ENCODE results near the gene TMEM74B.
"Not testable (repeated sequence)": the region's sequence is repeated elsewhere in the genome, so short reads cannot be mapped to it uniquely, and the experiment has no call there.

TMEM74B gene

DNA sequence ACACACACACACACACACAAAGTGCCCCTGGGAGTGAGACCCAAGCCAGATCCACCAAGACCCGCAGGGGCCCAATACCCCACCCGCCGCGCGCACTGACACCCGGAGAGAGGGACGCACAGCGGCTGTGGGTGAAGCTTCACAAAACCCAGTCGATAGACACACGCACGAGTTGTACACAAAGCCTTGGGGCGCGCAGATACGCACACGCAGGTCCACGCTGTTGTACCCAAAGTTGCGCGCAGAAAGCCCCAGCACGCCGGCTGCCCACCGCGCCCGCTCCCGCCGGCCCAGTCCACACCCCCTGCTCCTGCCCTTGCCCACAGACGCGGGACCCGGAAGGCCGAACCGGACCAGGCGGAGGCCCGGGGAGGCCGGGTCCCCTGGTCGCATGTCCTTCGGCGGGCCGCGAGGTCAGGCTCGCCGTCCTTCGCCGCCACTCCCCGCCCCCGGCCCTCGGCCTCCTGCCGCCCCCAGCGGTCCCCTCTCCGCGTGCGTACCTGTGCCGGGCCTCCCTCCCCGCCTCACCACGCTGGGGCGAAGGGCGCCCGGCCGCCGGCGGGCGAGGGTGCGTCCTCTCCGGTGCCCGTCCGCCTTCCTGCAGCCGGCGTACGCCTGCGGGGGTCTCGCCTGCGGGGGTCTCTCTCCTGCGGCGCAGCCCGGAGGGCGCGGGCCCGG is at the start of gene TMEM74B:
Gene TMEM74B, minus strand, starts transcription at position 344 of the 678 bp plus-strand sequence. CDS start 1,180 bp downstream, outside the sequence.
- no peak for DNase-seq (ENCODE audit: low read depth)

- DNase-seq (ENCODE audit: low read depth), result no peak
Measured at GRCh38 chr20:1232286-1233111, 47.7 kb upstream of the TMEM74B start.

GRCh38 chr20:1229541-1229940 is 44.8 kb upstream of the TMEM74B start:
- DNase-seq (ENCODE audit: low read depth), result no peak

- DNase-seq (ENCODE audit: low read depth), result peak; percentile 54
Measured at GRCh38 chr20:1225783-1226654, 41.2 kb upstream of the TMEM74B start, which contains the start of gene RAD21L1. Gene RAD21L1 (plus strand): TSS chr20:1226044. CDS start chr20:1228454, 2,410 bp downstream.

DNA sequence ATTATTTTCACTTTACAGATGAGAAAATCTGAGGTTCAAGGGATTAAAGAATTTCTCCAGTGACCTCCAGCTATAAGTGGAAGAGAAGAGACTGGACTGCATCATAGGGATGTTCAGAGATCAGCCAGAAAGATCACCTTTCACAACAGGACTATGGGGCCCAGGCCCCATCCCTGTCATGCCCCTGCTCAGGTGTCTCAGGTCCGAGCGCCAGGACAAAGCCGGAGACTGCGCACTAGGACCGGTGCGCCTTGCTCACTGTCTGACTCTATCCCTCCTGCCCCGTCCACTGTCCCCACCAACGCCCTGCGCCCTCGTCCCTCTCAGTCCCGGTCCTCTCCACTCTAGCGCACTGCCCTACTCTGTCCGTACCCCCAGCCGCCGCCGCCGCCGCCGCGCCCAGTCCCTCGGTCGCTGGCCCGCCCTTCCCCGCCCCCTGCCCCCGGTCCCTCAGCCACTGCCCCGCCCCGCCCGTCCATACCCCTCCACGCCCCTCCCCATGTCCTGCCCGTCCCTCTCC is 40.5 kb upstream of the TMEM74B start:
- DNase-seq (ENCODE audit: low read depth), result no peak

GRCh38 chr20:1224205-1224890 is 39.6 kb upstream of the TMEM74B start:
- no peak for DNase-seq (ENCODE audit: low read depth)

DNA sequence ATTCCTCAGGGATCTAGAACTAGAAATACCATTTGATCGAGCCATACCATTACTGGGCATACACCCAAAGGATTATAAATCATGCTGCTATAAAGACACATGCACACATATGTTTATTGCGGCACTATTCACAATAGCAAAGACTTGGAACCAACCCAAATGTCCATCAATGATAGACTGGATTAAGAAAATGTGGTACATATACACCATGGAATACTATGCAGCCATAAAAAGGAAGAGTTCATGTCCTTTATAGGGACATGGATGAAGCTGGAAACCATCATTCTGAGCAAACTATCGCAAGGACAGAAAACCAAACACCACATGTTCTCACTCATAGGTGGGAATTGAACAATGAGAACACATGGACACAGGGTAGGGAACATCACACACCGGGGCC is 38.0 kb upstream of the TMEM74B start:
- not testable (repeated sequence) for DNase-seq (ENCODE audit: low read depth)

DNA sequence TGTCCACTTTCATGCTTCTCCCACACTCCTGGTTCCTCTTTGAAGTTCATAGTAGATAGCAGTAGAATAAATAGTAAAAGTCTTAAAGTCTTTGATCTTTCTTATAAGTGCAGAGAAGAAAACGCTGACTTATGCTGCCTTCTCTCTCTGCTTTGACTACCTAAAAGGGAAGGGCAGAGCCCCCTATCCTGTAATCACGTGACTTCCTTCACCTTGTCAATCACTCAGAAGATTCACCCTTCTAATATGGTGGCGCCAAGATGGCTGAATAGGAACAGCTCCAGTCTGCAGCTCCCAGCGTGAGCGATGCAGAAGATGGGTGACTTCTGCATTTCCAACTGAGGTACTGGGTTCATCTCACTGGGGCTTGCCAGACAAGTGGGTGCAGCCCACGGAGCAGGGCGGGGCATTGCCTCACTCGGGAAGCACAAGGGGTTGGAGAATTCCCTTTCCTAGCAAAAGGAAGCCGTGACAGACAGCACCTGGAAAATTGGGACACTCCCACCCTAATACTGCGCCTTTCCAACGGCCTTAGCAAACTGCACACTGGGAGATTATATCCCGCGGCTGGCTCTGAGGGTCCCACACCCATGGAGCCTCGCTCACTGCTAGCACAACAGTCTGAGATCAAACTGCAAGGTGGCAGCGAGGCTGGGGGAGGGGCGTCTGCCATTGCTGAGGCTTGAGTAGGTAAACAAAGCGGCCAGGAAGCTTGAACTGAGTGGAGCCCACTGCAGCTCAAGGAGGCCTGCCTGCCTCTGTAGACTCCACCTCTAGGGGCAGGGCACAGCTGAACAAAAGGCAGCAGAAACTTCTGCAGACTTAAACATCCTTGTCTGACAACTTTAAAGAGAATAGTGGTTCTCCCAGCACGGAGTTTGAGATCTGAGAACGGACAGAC is 32.0 kb upstream of the TMEM74B start:
- not testable (repeated sequence) for DNase-seq (ENCODE audit: low read depth)

DNA sequence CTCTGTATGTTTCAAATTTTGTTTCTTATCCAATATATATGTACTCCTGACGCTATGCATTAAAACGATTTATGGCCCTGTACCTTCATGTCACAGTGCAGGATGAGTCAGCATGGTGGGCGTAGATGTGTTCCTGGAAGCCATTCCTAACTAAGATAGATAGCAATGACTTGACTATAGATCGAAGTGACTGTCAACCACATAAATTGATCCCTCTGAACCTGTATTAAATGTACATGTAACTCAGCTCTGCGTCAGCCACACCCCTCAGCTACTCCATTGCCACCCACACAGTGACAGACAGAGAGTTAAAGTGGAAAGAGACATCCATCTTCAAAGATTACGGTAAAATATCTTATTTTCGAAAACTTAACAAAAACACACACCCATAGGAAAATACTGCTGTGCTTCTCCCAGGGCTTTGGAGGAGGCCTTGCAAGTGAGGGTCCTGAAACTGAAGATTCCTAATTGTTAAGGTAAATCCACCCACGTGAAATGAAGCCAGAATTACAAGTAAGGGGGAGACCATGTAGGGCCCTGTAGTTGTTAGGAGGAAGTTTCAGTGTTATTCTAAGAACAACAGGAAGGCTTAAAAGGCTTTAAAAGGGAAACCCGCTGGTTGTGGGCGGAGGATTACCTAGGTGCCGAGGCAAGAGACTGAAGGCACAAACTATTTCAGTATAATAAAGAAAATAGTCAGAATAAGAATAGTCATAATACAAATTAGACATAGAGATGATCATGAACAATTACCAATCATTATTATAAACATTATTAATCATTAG is 30.8 kb upstream of the TMEM74B start:
- DNase-seq (ENCODE audit: low read depth), result no peak

- DNase-seq (ENCODE audit: low read depth), result peak; percentile 74
Measured at GRCh38 chr20:1214838-1215261, 30.1 kb upstream of the TMEM74B start.

- peak; percentile 71 for DNase-seq (ENCODE audit: low read depth)
Measured at GRCh38 chr20:1212607-1213396, 28.0 kb upstream of the TMEM74B start.

DNA sequence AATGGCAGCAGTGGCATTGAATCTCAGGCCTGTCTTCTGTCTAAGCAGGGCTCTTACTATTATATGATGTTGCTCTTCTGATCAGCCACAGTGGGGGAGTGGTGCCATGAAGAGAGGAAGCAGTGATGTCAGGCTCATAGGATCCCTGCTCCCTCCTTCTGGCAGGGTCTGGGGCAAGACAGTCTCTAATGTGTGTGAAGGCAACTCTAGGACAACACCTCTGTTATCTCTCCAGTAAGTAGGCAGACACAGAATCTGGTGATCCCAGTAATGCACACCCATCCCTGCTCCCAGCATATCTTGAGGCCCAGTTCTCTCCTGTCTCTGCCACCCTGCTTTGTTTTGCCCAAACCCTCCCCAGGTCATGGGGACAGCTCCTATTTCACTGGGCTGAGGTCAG is 27.2 kb upstream of the TMEM74B start:
- DNase-seq (ENCODE audit: low read depth), result no peak

DNA sequence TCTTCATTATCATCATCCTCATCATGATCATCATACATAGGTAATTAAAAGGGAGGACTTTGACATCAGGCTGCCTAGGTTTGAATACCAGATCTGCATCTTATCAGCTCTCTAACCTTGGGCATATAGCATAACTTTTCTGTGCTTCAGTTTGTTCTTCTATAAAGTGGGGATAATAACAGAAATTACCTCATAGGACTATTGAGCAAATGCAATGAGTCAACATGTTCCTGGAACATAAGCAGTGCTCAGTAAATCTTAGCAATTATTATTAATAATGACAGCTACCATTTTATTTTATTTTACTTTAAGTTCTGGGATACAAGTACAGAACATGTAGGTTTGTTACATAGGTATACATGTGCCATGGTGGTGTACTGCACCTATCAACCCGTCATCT is 25.7 kb upstream of the TMEM74B start:
- DNase-seq (ENCODE audit: low read depth), result peak; percentile 70

DNA sequence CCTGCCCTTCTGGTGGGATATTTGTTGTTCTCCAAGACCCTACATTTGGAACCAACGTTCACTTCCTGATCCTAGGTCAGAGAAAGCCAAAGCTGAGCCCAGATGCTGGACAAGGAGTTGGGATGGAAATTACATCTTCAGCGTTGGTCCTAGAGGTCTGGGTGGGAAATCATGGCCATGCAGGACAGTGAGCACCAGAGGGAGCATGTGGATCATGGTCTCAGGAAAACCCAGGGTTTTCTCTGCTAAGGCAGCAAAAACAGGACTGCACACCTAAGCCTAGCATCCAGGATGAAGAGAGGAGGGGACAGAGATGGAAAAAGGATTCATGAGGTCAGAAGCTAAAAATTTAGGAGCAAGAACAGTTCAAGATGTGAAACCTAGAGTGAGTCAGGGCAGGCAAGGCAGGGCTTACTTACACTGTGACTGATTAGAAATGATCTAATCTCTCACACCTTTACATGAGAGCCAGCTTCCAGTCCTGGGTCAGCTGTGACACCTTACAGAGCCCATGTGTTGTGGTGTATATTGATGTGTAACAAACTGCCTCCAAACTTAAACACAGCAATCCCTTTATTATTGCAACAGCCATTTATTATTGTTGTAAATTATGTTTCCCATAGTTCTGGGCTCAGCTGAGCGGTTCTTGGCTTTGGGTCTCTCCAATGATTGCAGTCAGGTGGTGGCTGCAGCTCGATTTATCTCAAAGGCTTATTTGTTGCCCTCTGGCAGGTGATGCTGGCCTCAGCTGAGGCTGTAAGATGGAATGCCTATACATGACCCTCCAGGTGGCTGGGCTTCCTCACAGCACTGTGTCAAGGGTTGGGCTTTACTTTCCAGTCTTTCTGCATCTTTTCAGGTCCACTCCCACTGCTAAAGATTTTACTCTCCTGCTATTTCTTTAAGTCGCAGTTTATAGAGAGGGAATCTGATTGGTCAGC is 24.9 kb upstream of the TMEM74B start:
- no peak for DNase-seq (ENCODE audit: low read depth)

GRCh38 chr20:1207293-1207878 is 22.6 kb upstream of the TMEM74B start:
- no peak for DNase-seq (ENCODE audit: low read depth)

DNA sequence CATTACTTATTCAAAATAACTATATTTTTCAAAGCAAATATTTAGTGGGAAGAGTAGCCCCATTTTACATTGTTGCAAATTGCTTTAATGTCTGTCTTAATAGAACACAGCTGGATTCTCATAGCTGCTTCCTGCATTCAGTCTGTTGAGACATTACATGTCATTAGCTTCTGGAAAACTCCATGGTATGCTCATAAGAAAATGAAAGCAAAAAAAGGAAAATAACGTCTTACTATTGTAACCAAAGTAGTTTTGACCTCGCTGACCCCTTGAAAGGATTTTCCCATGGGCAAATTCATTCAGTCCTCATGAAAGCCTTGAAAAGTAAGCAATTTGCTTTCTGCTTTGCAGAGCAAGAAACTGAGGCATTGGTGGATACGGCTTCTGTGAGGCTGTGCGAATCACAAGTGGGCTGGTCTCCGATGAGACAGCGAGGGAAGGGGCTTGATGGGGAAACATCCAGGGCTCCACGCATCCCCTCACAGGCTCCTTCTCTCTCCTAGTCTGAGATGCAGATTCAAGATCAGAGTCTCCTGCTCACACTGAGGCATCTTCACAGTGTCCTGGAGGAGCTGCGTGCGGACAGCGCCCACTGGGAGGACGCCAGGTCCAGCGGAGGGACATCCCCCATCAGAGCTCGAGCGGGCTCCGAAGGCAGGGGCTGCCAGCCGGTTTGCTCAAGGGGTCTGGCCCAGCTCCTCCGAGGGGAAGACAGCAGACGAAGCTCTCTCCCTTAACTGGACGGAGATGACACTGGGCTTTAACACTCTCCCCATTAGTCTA is 21.8 kb upstream of the TMEM74B start:
- DNase-seq (ENCODE audit: low read depth), result no peak
